Measurements from ENCODE around the gene CLDND2.

DNA sequence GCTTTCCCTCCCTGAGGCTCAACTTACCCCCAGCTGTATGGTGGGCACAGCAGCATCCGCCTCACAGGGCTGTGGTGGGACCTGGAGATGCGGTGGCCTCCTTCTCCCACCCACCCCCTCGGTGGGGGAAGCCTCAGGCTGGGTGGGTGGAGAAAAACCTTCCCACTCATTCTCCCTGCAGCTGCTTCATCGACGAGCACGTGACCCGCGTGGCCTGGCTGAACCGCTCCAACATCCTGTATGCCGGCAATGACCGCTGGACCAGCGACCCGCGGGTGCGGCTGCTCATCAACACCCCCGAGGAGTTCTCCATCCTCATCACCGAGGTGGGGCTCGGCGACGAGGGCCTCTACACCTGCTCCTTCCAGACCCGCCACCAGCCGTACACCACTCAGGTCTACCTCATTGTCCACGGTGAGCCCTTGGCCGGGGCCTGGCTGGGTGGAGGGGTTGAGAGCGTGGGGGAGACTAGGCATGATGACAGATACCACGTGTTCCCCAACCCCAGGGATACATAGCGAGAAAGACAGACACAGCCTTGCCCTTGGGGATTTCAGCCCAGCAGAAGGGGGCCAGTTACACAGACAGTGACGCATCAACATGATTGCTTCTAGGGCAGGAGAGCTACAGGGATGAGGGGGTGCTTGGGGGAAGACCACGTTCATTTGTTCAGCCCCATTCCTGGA is 45.2 kb downstream of the CLDND2 start:
- TF ChIP-seq, protein P1, sequence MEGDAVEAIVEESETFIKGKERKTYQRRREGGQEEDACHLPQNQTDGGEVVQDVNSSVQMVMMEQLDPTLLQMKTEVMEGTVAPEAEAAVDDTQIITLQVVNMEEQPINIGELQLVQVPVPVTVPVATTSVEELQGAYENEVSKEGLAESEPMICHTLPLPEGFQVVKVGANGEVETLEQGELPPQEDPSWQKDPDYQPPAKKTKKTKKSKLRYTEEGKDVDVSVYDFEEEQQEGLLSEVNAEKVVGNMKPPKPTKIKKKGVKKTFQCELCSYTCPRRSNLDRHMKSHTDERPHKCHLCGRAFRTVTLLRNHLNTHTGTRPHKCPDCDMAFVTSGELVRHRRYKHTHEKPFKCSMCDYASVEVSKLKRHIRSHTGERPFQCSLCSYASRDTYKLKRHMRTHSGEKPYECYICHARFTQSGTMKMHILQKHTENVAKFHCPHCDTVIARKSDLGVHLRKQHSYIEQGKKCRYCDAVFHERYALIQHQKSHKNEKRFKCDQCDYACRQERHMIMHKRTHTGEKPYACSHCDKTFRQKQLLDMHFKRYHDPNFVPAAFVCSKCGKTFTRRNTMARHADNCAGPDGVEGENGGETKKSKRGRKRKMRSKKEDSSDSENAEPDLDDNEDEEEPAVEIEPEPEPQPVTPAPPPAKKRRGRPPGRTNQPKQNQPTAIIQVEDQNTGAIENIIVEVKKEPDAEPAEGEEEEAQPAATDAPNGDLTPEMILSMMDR (IDR thresholded peaks at IDR 0.05) = no peak
- no peak for TF ChIP-seq POLR2A (IDR thresholded peaks at IDR 0.05)
